ENCODE measurements around the gene CCDC13. TPM values are rescaled to one million over a fixed set of nuclear protein-coding genes. Genes with fewer than 3 reads are reported as not detected.

CCDC13 gene
- total RNA-seq, 1 donor from 2014 or later, result not detected

- peaks cover 18% of the 10 kb centered on the region for H3K4me1 ChIP-seq
- no peaks in the 10 kb centered on the region for H3K36me3 ChIP-seq
- no peak overlapping the region for H3K9ac ChIP-seq
- H3K9me3 Mint-ChIP-seq, result no peaks in the 10 kb centered on the region
- no peak overlapping the region for H3K4me3 ChIP-seq
- TF ChIP-seq CTCF (IDR thresholded peaks at IDR 0.05) (no peak), EZH2 (IDR thresholded peaks at IDR 0.05) (no peak), EZH2phosphoT487 (IDR thresholded peaks at IDR 0.05) (no peak)
- H2AFZ ChIP-seq (replicated peaks), result no peak overlapping the region
- no peaks in the 10 kb centered on the region for H3F3A ChIP-seq (ENCODE audit: low read depth)
- no peak overlapping the region for H3K4me3 Mint-ChIP-seq
- no peaks in the 10 kb centered on the region for H3K9me3 ChIP-seq (ENCODE audit: low read depth)
- no peak for DNase-seq (ENCODE audit: low spot score)
- no peaks in the 10 kb centered on the region for H3K79me2 ChIP-seq (ENCODE audit: low read depth)
- no peaks in the 10 kb centered on the region for H4K20me1 ChIP-seq (ENCODE audit: low read depth)
- H3K27me3 Mint-ChIP-seq (ENCODE audit: insufficient read depth, low read depth), result peaks cover 4% of the 10 kb centered on the region
- H3K27ac ChIP-seq, result no peak overlapping the region
- no peaks in the 10 kb centered on the region for H3K27me3 ChIP-seq
- H3K4me2 ChIP-seq, result no peak overlapping the region
- H3K4me1 Mint-ChIP-seq, result peaks cover 16% of the 10 kb centered on the region
- no peak overlapping the region for H3K27ac Mint-ChIP-seq
- no peaks in the 10 kb centered on the region for H3K36me3 Mint-ChIP-seq
Observed at GRCh38 chr3:42730294-42730693, 42.8 kb downstream of the CCDC13 start.

- Histone ChIP-seq H3K27ac (no peak overlapping the region), H3K36me3 (no peaks in the 10 kb centered on the region), H4K20me1 (ENCODE audit: low read depth) (no peaks in the 10 kb centered on the region), H3F3A (ENCODE audit: low read depth) (no peaks in the 10 kb centered on the region), H3K4me1 (peaks cover 18% of the 10 kb centered on the region), H3K27me3 (no peaks in the 10 kb centered on the region), H3K4me2 (no peak overlapping the region), H3K79me2 (ENCODE audit: low read depth) (no peaks in the 10 kb centered on the region), H3K4me3 (no peak overlapping the region), H3K9me3 (ENCODE audit: low read depth) (no peaks in the 10 kb centered on the region), H3K9ac (no peak overlapping the region), H2AFZ (replicated peaks) (no peak overlapping the region)
- DNase-seq (ENCODE audit: low spot score), result no peak
- Mint-ChIP-seq H3K27ac (no peak overlapping the region), H3K27me3 (ENCODE audit: insufficient read depth, low read depth) (peaks cover 4% of the 10 kb centered on the region), H3K36me3 (no peaks in the 10 kb centered on the region), H3K4me3 (no peak overlapping the region), H3K4me1 (peaks cover 16% of the 10 kb centered on the region), H3K9me3 (no peaks in the 10 kb centered on the region)
- TF ChIP-seq CTCF (IDR thresholded peaks at IDR 0.05), result no peak
- no peak for TF ChIP-seq EZH2 (IDR thresholded peaks at IDR 0.05)
- TF ChIP-seq EZH2phosphoT487 (IDR thresholded peaks at IDR 0.05), result no peak
Observed at GRCh38 chr3:42729404-42730145, 43.5 kb downstream of the CCDC13 start.

GRCh38 chr3:42728668-42729364 is 44.2 kb downstream of the CCDC13 start:
- TF ChIP-seq EZH2 (IDR thresholded peaks at IDR 0.05), result no peak
- no peak for TF ChIP-seq CTCF (IDR thresholded peaks at IDR 0.05)
- TF ChIP-seq EZH2phosphoT487 (IDR thresholded peaks at IDR 0.05), result no peak
- Mint-ChIP-seq H3K36me3 (no peaks in the 10 kb centered on the region), H3K27ac (no peak overlapping the region), H3K4me1 (peaks cover 16% of the 10 kb centered on the region), H3K27me3 (ENCODE audit: insufficient read depth, low read depth) (peaks cover 4% of the 10 kb centered on the region), H3K4me3 (no peak overlapping the region), H3K9me3 (no peaks in the 10 kb centered on the region)
- H3K79me2 ChIP-seq (ENCODE audit: low read depth), result no peaks in the 10 kb centered on the region
- H3K4me3 ChIP-seq, result no peak overlapping the region
- no peak for DNase-seq (ENCODE audit: low spot score)
- no peaks in the 10 kb centered on the region for H3K9me3 ChIP-seq (ENCODE audit: low read depth)
- H3K27me3 ChIP-seq, result no peaks in the 10 kb centered on the region
- H3F3A ChIP-seq (ENCODE audit: low read depth), result no peaks in the 10 kb centered on the region
- H3K27ac ChIP-seq, result no peak overlapping the region
- H2AFZ ChIP-seq (replicated peaks), result no peak overlapping the region
- H3K4me1 ChIP-seq, result peaks cover 18% of the 10 kb centered on the region
- no peak overlapping the region for H3K4me2 ChIP-seq
- no peaks in the 10 kb centered on the region for H3K36me3 ChIP-seq
- H3K9ac ChIP-seq, result no peak overlapping the region
- H4K20me1 ChIP-seq (ENCODE audit: low read depth), result no peaks in the 10 kb centered on the region

All from neural progenitor cell (in vitro differentiated cells).